ENCODE measurements around the gene AAMP.
A peak's percentile ranks its signal among the peaks of the same experiment; 100 is the strongest.
"Not testable (repeated sequence)": the region's sequence is repeated elsewhere in the genome, so short reads cannot be mapped to it uniquely, and the experiment has no call there.

The AAMP gene

DNA sequence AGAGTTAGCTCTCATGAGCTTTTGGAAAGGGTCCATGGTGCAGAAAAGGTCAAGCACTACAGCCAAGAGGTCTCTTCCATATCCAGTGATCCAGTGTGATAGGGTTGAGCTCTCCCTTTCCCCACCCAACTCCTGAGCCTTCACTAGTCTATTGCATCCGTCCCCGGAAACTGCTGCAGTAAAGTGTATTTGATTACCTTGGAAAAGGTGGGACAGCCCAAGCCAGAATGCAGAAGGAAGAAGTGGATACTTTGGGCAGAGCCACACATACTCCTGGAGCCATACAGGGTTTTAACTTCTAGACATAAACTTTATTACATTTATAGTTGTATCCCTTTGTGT lies 3.9 kb upstream of the AAMP start:
- no peak for DNase-seq

- not testable (repeated sequence) for DNase-seq
Measured at GRCh38 chr2:218273214-218273907, 3.4 kb upstream of the AAMP start.

DNA sequence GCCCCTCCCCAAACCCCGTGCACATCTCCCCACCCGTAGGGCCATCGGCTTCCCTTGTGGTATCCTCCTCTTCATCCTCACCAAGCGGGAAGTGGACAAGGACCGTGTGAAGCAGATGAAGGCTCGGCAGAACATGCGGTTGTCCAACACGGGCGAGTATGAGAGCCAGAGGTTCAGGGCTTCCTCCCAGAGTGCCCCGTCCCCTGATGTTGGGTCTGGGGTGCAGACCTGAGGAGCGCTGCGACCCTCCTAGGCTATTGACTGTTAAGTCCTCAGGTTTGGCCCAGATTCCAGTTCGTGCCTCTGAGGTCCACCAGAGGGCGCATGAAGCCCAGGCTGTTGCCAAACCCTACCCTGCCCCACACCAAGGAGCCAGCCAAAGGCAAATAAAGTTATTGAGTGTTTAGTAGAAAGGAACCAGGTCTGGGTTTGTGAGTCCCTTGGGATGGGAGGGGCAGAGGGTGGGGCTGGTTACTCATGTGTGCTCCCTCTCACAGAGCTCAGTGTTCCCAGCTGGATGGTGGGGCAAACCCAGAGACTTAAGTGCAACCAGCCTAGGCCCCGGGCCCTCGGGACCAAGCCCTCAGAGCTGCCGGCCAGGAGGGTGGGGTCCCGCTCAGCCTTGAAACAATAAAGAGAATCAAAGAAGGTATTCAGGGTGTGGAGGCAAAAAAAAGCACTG lies 2.7 kb upstream of the AAMP start:
- DNase-seq: peak; percentile 72 to 83

GRCh38 chr2:218271865-218272530 lies 2.1 kb upstream of the AAMP start:
- DNase-seq: no peak

GRCh38 chr2:218271487-218271797 lies 1.5 kb upstream of the AAMP start:
- DNase-seq: no peak

- no peak for DNase-seq
Measured at GRCh38 chr2:218270721-218271486, 967 bp upstream of the AAMP start.

DNA sequence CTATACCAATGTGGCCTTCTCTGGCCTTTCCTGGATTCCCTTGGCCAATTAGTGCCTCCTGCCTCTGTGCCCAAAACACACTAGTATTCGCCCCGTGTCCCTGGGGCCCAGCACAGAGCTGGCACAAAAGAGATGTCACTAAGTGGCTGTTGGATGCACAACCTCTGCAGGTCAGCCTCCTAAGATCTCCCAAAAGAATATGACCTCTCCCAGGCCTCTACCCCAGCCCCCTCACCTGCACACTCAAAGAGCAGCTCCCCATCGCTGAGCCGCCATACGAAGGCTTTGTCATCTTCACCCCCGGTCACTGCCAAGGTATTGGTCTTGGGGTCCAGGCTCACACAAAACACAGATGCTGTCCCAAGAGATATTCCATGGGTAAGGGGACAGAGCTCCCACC lies 2.7 kb downstream of the AAMP start:
- no peak for DNase-seq

DNA sequence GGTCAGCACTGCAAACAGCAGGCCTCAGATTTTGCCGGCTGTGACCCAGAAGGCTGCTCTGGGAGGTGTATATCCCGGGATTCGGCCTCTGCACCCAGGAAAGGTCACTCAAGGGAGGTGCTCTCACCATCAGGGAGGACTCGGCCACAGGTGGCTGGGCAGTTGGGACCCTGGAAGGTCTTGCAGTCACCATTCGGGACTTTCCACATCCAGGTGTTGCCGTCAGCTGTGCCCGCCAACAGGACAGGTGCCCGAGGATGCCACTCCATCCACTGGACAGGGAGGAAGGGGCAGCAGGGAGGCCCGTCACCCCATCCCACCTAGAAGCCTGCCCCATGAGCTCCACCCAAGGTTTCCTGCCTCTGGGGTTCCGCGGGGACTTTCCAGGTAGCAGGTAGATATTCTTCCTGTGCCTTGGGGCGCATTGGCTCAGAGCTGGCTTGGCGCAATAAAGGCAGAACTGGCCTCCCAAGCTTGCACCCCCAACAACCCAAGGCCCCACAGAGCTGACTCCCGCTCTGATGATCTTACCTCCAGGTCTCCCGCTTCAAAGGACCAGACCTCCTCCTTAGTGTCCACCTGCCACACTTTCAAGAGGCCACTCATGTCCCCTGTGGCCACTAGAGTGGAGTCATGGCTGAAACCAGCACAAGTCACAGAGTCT lies 3.5 kb downstream of the AAMP start:
- no peak for DNase-seq

- no peak for DNase-seq
Measured at GRCh38 chr2:218265626-218266025, 4.3 kb downstream of the AAMP start.

GRCh38 chr2:218264773-218265561 lies 5.0 kb downstream of the AAMP start:
- no peak for DNase-seq

DNA sequence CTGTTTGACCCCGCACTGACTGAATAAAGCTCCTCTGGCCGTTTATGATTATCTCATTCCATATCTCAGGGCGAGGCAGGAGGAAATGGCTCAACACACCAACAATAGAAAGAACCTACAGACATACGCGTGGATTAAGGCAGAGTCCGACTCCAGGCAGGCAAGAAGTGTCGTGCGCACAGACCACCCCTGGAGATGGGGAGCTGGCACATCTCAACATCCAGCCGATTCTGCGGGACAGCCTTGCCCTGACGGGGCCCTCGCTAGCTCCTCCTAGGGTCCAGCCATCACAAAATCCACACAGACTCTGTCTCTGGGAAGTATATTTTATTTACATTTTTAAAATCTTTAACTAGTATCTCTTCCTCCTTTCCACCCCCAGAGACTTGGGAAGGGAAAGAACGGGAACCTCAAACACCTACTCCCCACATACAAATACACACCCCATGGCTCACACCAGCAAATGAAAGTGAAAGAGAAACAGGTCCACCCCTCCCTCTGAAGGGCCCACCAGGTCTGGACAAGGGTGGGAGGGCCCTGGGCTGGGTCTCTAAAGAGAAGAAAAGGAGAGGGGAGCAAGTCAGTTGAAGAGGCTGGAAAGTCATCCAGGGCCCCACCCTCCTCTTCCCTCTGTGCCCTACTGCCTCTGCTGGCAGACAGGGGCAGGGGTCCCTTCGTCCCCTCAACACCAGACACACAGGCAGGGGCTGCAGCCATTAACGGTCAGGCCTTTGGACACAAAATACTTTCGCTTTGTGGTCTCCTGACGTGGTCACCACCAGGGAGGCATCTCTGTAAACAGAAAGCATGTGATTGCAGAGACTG lies 5.9 kb downstream of the AAMP start:
- no peak for DNase-seq

DNA sequence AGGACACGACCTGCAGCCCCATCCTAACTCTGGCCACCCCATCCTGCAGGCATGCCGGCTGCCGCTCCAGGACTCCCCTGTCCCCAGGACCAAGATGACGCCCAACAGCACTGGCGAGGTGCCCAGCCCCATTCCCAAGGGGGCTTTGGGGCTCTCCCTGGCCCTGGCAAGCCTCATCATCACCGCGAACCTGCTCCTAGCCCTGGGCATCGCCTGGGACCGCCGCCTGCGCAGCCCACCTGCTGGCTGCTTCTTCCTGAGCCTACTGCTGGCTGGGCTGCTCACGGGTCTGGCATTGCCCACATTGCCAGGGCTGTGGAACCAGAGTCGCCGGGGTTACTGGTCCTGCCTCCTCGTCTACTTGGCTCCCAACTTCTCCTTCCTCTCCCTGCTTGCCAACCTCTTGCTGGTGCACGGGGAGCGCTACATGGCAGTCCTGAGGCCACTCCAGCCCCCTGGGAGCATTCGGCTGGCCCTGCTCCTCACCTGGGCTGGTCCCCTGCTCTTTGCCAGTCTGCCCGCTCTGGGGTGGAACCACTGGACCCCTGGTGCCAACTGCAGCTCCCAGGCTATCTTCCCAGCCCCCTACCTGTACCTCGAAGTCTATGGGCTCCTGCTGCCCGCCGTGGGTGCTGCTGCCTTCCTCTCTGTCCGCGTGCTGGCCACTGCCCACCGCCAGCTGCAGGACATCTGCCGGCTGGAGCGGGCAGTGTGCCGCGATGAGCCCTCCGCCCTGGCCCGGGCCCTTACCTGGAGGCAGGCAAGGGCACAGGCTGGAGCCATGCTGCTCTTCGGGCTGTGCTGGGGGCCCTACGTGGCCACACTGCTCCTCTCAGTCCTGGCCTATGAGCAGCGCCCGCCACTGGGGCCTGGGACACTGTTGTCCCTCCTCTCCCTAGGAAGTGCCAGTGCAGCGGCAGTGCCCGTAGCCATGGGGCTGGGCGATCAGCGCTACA lies 7.0 kb downstream of the AAMP start:
- DNase-seq: no peak

GRCh38 chr2:218262237-218262600 lies 7.7 kb downstream of the AAMP start:
- no peak for DNase-seq

DNA sequence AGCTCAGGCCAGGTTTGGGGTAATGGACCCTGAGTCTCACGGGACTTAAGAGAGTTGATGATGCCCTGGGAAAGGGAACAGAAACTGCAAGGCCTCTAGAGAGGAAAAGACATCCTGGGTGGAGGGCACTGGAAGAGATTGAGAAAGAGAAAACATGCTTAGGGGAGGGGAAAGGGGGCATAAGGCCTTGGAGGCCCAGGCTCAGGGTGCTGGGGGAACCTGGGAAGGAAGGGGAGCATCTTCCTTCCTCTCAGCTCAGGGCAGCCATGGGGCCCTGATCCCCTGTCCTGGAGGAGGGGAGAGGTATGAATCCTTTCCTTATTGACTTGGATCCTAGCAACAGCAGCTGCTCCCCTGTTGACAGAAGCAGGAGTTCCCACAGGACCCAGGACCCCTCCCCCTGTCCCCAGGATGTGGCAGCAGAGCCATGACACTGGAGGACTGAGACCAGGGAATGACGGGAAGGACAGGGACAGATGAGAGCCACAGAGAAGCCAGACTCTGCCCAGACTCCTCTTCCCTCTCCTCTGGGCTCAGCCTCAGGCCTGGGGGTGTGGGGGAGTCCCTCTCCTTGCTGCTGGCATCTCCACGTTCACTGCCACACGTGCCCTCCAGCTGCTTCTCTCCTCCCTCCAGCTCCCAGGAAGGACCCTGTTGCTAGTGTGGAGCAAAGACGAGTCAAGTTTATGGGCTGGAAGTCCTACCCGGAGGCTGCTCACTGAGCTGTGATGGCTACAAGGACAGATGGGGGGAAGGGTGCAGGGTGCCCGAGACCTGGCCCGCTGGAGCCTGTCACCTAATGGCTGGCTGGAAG lies 8.3 kb downstream of the AAMP start:
- no peak for DNase-seq

DNA sequence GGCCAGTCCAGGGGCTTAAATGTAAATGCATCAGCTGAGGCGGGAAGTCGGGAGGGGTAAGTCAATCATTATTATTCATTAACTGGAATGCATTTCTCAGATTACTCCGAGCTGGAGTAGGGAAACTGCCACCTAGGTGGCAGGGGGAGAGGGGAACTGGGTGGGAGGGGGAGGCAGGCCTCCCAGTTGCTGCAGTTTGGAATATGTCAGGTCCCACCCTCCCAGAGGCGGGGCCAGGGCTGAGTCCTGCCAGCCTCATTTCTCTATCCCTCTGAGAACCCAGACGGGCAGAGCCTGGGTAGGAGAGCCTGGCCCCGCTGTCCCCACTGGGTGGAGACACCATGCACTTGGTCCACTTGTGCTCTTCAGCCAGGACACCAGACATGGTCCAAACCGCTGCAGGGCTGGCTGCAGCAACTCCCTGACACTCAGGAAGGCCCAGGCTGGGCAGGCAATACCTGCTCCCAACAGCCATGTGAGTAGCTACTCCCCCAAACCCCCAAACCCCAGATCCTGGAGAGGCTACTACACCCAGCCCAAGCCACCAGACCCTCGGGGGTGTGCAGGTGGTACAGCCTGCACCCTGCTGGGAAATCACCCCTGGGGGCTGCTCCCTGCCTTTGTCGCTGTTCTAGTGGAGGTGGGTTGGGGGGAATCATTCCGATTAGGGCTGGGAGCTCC lies 9.1 kb downstream of the AAMP start, which contains the start of gene GPBAR1:
TSS of gene GPBAR1 (plus strand) at position 274 of the 681 bp plus-strand sequence. CDS start 1,710 bp downstream, outside the sequence.
- DNase-seq: no peak

DNA sequence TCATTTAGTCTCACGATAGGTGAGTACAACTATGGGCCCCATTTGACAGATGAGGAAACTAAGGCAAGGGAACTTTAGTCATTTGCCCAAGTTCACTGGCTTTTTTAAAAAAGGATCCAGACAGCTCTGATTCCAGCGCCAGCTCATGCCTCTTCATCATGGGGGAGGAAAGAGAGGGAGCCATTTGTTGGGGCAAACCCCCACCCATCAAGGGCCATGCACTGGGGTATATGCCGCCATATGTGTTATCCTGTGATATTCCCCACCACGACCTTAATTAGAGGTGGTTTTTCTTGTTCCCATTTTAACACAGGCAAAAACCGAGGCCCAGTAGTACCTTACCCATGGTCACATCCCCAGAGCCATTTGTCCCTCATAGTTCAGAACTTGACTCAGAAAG lies 9.8 kb downstream of the AAMP start:
- DNase-seq: no peak

- no peak for DNase-seq
Measured at GRCh38 chr2:218259099-218259961, 10.6 kb downstream of the AAMP start.
